Posterior cingulate gyrus (tissue), 11 donors: ENCODE data around the gene NCAPD3.
A peak's percentile ranks its signal among the peaks of the same experiment; 100 is the strongest.

Experiments
- DNase-seq, 10 donors: peaks; one replicate each; pipeline versions ENCODE4 v3.0.0 to v3.0.0-alpha.2; 2020 to 2021; ENCODE audit warnings: mixed read lengths in 3 of 10
- intact Hi-C: fragments of 100-400 bp; cut with DNase I; formaldehyde crosslinking; loops from one replicate; pipeline ENCODE4 v1.15.1; 2023

The NCAPD3 gene

GRCh38 chr11:134171951-134172350 is 51.8 kb downstream of the NCAPD3 start:
- intact Hi-C loops: no loop called here
- peak in 1 of 10 donors; percentile 54 for DNase-seq

DNA sequence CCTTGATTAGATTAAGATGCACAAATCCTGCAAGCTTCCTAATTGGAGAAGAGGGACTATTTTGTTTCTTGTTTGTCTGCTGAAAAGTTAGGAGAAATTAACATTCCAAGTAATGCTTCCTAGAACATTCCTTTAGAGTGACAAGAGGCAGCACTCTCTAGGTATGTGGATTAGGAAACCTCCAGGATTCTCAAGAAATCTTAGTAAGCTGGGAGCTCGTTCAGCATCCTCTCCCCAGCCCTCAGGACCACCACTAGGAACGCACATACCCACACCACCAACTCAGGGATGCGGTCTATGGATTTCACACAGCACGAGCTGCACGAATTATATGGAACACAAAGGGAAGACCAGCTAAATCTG is 52.9 kb downstream of the NCAPD3 start:
- intact Hi-C loops: no loop called here
- DNase-seq: no peak

DNA sequence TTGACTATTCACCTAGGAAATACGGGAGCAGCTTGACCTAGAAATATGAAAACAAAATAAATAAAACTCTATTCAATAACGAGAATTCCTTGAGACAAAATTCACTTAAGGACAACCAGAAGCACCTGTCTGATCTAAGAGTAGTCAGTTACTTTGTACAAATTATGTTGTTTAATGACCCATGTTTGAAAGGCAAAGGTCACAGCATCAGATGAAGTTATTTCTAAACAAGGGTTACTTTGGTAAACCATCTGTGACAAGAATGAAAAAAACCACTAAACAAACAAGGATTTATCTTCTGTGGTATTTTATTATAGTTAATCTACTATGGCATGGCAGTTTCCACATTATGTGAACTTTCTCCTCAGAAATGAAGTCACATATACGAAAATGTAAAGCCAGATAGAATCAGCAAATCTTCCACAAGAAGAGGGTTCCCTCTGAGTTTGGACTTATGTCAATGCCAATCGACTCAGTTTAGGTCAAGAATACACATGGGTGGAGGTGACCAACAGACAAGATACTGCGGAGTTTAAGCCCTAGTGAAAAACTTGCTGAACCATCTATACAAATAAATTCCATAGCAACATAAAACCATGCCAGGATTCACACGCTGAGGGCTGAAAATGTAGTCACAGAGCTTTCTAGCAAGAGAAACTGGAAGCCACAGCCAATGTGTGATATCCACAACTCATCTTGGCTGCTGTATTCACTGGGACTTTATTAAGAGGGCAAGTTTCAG is 53.4 kb downstream of the NCAPD3 start:
- DNase-seq: no peak
- intact Hi-C loops: no loop called here

GRCh38 chr11:134164490-134165370 is 59.0 kb downstream of the NCAPD3 start:
- intact Hi-C loops: no loop called here
- no peak for DNase-seq

- no peak for DNase-seq
- intact Hi-C loops: no loop called here
These were observed 64.1 kb downstream of the NCAPD3 start for GRCh38 chr11:134159652-134160051.

DNA sequence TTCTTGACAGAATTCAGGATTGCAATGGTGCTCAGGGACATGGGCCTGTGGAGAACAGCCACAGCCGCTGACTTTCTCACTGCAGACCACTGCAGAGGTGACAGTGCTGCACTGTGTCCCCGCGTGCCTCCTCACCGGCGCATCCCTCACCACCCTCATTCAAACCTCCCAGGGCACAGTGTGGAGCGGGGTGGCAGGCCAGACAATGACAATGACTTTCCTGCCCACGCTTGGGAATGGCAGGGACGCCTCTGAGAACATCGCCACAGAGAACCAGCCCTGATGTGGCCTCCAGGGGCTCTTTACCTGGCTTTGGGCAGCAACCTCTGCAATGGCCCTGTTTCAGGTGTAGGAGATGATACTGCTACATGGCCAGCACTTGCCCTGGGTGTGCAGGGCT is 65.7 kb downstream of the NCAPD3 start:
- intact Hi-C loops: no loop called here
- DNase-seq: no peak

DNA sequence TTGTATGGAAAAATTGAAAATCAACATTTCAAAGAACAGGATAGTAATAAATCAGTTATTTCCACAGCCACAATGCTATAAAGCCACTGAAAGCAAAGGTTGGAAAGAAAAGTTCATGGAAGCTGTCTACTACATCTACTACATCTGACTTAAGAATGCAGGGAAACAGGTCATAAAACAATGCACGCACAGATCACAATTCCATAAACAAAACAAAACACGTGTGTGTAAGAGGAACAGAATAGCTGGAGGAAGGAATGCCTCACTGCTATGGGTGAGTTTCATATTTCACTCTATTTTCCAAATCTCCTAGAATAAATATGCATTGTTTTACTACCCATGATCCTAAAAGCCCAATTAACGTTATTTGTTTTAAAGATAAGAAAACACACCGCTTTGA is 66.3 kb downstream of the NCAPD3 start:
- DNase-seq: no peak
- intact Hi-C loops: no loop called here

GRCh38 chr11:134155946-134156865 is 67.6 kb downstream of the NCAPD3 start:
- no peak for DNase-seq
- intact Hi-C loops: no loop called here

DNA sequence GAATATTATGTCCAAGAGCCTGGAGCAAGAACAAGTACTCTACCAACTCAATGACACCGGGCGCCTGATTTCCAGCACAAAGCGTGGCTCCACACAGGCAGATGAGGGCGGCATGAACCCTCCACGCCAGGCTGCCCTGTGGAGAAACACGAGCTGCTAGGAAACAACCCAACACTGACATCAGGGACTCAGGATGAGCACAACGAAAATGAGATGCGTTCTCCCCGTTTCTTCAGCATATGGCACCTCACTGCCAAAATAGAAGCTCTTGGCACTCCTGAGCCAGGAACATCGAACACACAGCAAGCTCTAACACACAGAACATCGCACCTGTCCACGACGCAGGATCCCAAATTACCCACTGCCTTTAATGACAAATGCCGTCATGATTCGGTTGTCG is 68.3 kb downstream of the NCAPD3 start:
- intact Hi-C loops: no loop called here
- DNase-seq: no peak

GRCh38 chr11:134154441-134154840 is 69.3 kb downstream of the NCAPD3 start:
- intact Hi-C loops: no loop called here
- DNase-seq: no peak

- intact Hi-C loops: no loop called here
These were observed 70.4 kb downstream of the NCAPD3 start for GRCh38 chr11:134153147-134153905.

GRCh38 chr11:134152696-134153095 is 71.1 kb downstream of the NCAPD3 start:
- intact Hi-C loops: no loop called here
- DNase-seq: no peak

More at GRCh38 chr11:134153147-134153905, 70.4 kb downstream of the NCAPD3 start:
- DNase-seq: peak in 2 of 10 donors; percentile 76 to 91

- intact Hi-C loops: no loop called here
These were observed 72.6 kb downstream of the NCAPD3 start for GRCh38 chr11:134151083-134151747.

DNA sequence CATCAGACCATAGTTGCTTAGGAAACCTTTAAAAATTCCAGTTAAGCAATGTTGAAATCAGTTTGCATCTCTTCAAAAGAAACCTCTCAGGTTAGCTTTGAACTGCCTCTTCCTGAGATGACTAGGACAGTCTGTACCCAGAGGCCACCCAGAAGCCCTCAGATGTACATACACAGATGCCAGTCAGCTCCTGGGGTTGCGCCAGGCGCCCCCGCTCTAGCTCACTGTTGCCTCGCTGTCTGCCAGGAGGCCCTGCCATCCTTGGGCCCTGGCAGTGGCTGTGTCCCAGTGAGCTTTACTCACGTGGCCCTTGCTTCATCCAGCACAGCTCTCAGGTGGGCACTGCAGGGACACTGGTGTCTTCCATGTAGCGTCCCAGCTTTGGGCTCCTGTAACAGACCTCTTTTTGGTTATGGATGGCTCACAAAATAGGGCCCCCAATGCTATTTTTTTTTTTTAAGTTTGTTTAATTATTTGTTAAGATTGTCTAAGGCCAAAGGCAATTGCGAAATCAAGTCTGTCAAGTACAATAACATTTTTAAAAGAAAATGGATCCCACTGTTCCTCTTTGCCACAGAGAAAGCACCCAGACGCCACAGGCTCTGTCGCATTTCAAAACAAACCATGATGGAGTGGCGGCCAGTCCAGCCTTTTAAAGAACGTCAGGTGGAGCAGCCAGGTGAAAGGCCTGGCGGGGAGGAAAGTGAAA is 73.4 kb downstream of the NCAPD3 start:
- DNase-seq: peak in 6 of 10 donors; percentile 50 to 93 (median 76)
- intact Hi-C loops: no loop called here

More at GRCh38 chr11:134151083-134151747, 72.6 kb downstream of the NCAPD3 start:
- peak in 1 of 10 donors; percentile 85 for DNase-seq

DNA sequence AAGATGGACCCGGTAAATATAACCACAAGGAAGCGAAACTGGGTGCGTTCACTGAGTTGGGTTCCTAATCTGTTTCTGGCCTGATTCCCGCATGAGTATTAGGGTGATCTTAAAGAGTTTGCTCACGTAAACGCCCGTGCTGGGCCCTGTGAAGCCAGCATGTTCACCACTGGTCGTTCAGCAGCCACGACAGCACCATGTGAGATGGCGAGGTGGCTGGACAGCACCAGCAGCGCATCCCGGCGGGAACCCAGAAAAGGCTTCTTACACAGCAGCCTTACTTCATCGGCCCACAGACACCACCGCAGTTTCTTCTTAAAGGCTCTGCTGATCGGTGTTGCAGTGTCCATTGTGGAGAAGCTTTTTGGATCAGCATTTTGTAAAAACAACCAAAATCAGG is 74.4 kb downstream of the NCAPD3 start:
- intact Hi-C loops: no loop called here

DNA sequence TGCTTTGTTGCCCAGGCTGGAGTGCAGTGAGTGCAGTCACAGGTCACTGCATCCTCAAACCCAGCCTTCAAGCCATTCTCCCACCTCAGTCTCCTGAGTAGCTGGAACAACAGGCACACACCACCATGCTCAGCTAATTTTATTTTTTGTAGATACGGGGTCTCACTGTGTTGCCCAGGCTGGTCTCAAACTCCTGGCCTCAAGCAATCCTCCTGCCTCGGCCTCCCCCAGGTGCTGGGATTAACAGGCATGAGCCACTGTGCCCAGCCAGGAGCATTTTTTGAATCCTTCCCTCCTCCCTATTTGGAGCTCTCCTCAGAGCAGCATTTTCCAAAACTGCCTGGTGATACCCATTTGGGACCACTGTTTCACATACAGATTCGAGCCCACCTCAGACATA is 77.2 kb downstream of the NCAPD3 start:
- intact Hi-C loops: no loop called here
- no peak for DNase-seq

More for the DNA sequence above, 74.4 kb downstream of the NCAPD3 start:
- no peak for DNase-seq

GRCh38 chr11:134145715-134146114 is 78.1 kb downstream of the NCAPD3 start:
- no peak for DNase-seq
- intact Hi-C loops: no loop called here

DNA sequence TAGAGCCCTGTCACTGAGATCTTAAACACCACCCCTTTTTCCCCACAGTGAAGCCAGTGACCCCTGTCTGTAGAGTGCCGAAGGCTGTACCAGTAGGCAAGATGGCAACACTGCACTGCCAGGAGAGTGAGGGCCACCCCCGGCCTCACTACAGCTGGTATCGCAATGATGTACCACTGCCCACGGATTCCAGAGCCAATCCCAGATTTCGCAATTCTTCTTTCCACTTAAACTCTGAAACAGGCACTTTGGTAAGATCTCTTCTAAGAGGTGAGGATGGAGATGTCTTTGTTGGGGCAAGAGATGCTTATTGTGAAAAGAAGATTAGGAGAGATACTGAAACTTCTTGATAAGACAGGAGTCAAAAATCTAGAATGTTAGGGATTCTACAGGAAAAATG is 79.0 kb downstream of the NCAPD3 start:
- intact Hi-C loops: no loop called here
- no peak for DNase-seq

- intact Hi-C loops: no loop called here
- no peak for DNase-seq
These were observed 80.0 kb downstream of the NCAPD3 start for GRCh38 chr11:134143801-134144200.
